Kidney epithelial cell (primary cell): ENCODE results near the gene TMEM42. TPM values are rescaled to one million over a fixed set of nuclear protein-coding genes. Genes with fewer than 3 reads are reported as not detected.
A peak's percentile ranks its signal among the peaks of the same experiment; 100 is the strongest.

Experiments
- DNase-seq: peaks from one replicate; pipeline ENCODE4 v3.0.0-alpha.2; 2010; ENCODE audit warnings: low read depth
- H3K27me3 ChIP-seq: 2 replicates; pipeline ENCODE4 v1.6.0; 2011; ENCODE audit warnings: low read length; ENCODE audit not compliant: control insufficient read depth, insufficient read depth
- H3K36me3 ChIP-seq: 2 replicates; pipeline ENCODE4 v1.5.1; 2011; ENCODE audit warnings: low read length; ENCODE audit not compliant: control insufficient read depth, insufficient read depth
- H3K4me3 ChIP-seq: 2 replicates; pipeline ENCODE4 v1.5.1; 2011; ENCODE audit warnings: low read depth, mild to moderate bottlenecking, control low read depth, low read length
- CTCF ChIP-seq: IDR thresholded peaks from 2 replicates; pipeline ENCODE4 v1.5.1; 2011; ENCODE audit warnings: mild to moderate bottlenecking, moderate library complexity, low read length, control low read depth, inconsistent platforms; ENCODE audit not compliant: insufficient read depth, poor library complexity, severe bottlenecking
- total RNA-seq: library from RNA; depleted of rRNA; stranded (reverse); fragments of >200 nt; gene quantifications from 2 replicates; pipeline ENCODE4 v1.2.3, GENCODE V29; 2015

Gene TMEM42
- total RNA-seq, 1 donor from 2014 or later: 12.9 TPM

GRCh38 chr3:44906997-44907396, 45.3 kb downstream of the TMEM42 start:
- DNase-seq: no peak
- no peaks in the 10 kb centered on the region for H3K27me3 ChIP-seq
- TF ChIP-seq CTCF: no peak
- H3K4me3 ChIP-seq: no peak overlapping the region
- H3K36me3 ChIP-seq: no peaks in the 10 kb centered on the region

GRCh38 chr3:44907612-44908011, 45.9 kb downstream of the TMEM42 start:
- Histone ChIP-seq H3K36me3 (no peaks in the 10 kb centered on the region), H3K27me3 (no peaks in the 10 kb centered on the region), H3K4me3 (no peak overlapping the region)
- TF ChIP-seq CTCF: no peak
- DNase-seq: no peak

- H3K27me3 ChIP-seq: no peaks in the 10 kb centered on the region
- no peak overlapping the region for H3K4me3 ChIP-seq
- DNase-seq: no peak
- no peaks in the 10 kb centered on the region for H3K36me3 ChIP-seq
- TF ChIP-seq CTCF: no peak
Observed at GRCh38 chr3:44909063-44909462, 47.4 kb downstream of the TMEM42 start.

- no peak overlapping the region for H3K4me3 ChIP-seq
- H3K36me3 ChIP-seq: no peaks in the 10 kb centered on the region
- no peak for TF ChIP-seq CTCF
- no peak for DNase-seq
- H3K27me3 ChIP-seq: no peaks in the 10 kb centered on the region
Observed at GRCh38 chr3:44910693-44911092, 49.0 kb downstream of the TMEM42 start.

GRCh38 chr3:44913868-44914468, 52.3 kb downstream of the TMEM42 start:
- DNase-seq: no peak
- TF ChIP-seq CTCF: peak; percentile 72
- Histone ChIP-seq H3K4me3 (no peak overlapping the region), H3K36me3 (no peaks in the 10 kb centered on the region), H3K27me3 (no peaks in the 10 kb centered on the region)

- no peaks in the 10 kb centered on the region for H3K27me3 ChIP-seq
- no peaks in the 10 kb centered on the region for H3K36me3 ChIP-seq
- TF ChIP-seq CTCF: peak; percentile 32
- H3K4me3 ChIP-seq: no peak overlapping the region
- no peak for DNase-seq
Observed at GRCh38 chr3:44914936-44915335, 53.2 kb downstream of the TMEM42 start.

Other genes starting within 250 kb of the TMEM42 start
- 17.7 and 19.6 TPM in 2 replicates for gene ZNF197, start 236.9 kb upstream of the TMEM42 start, total RNA-seq
- gene ZNF35, start 213.2 kb upstream of the TMEM42 start, total RNA-seq: 14.2 and 21.2 TPM in 2 replicates
- 3.4 and 3.9 TPM in 2 replicates for gene ZNF502, start 149.3 kb upstream of the TMEM42 start, total RNA-seq
- 6.3 and 6.9 TPM in 2 replicates for gene ZNF501, start 132.3 kb upstream of the TMEM42 start, total RNA-seq
- 18.8 and 20.6 TPM in 2 replicates for gene KIAA1143, start 100.3 kb upstream of the TMEM42 start, total RNA-seq
- 2.2 and 6.9 TPM in 2 replicates for gene KIF15, start 100.1 kb upstream of the TMEM42 start, total RNA-seq
- not detected in 2 replicates for gene TGM4, start 12.7 kb downstream of the TMEM42 start, total RNA-seq
- 58.3 and 68.3 TPM in 2 replicates for gene ZDHHC3, start 114.3 kb downstream of the TMEM42 start, total RNA-seq
- 41.3 and 64.8 TPM in 2 replicates for gene EXOSC7, start 114.3 kb downstream of the TMEM42 start, total RNA-seq
- gene CLEC3B, start 164.4 kb downstream of the TMEM42 start, total RNA-seq: not detected in 2 replicates